Measurements from ENCODE around the gene PRKCE.

The PRKCE gene

GRCh38 chr2:46227674-46228289, 576.3 kb downstream of the PRKCE start:
- no peak for DNase-seq (ENCODE audit: low spot score)

- DNase-seq (ENCODE audit: low spot score): no peak
Observed at GRCh38 chr2:46229134-46230063, 577.9 kb downstream of the PRKCE start.

- DNase-seq (ENCODE audit: low spot score): no peak
Observed at GRCh38 chr2:46230115-46230571, 578.7 kb downstream of the PRKCE start.

GRCh38 chr2:46230677-46231425, 579.4 kb downstream of the PRKCE start:
- no peak for DNase-seq (ENCODE audit: low spot score)

GRCh38 chr2:46231721-46232120, 580.2 kb downstream of the PRKCE start:
- DNase-seq (ENCODE audit: low spot score): no peak

GRCh38 chr2:46232860-46233259, 581.4 kb downstream of the PRKCE start:
- no peak for DNase-seq (ENCODE audit: low spot score)

- DNase-seq (ENCODE audit: low spot score): no peak
Observed at GRCh38 chr2:46236006-46236875, 584.8 kb downstream of the PRKCE start.

GRCh38 chr2:46236876-46237859, 585.7 kb downstream of the PRKCE start:
- DNase-seq (ENCODE audit: low spot score): no peak

Measured in D341Med (cell line).